H1 (cell line): ENCODE results near the gene RPN2. TPM values are rescaled to one million over a fixed set of nuclear protein-coding genes. Genes with fewer than 3 reads are reported as not detected.

Source experiments
- CTCF ChIA-PET: fragments of 300-600 bp; sonication (Branson Sonifier 250); formaldehyde crosslinking; loops from one replicate; lab custom pipeline; 2021; ENCODE audit not compliant: partially characterized antibody; lab: Charles Lee
- POLR2A ChIA-PET: fragments of 300-600 bp; sonication (Branson Sonifier 250); formaldehyde crosslinking; loops from one replicate; lab custom pipeline; 2021; ENCODE audit warnings: inconsistent platforms; ENCODE audit not compliant: partially characterized antibody; lab: Charles Lee
- DNase-seq, 2 experiments: peaks; one replicate each; pipeline versions ENCODE4 v3.0.0 to v3.0.0-alpha.2; 2010 to 2022; ENCODE audit warnings: low spot score in 2 of 2, low read depth in 1 of 2, mixed read lengths in 1 of 2
- FAIRE-seq: peaks from 2 replicates; lab custom pipeline; 2011; peaks lifted over from hg19 to GRCh38; lab: Jason Lieb, UNC
- H2AFZ ChIP-seq: 2 replicates; pipeline ENCODE4 v1.8.1; 2012; ENCODE audit warnings: low read length, inconsistent platforms
- H2AK5ac ChIP-seq: 2 replicates; pipeline ENCODE4 v1.6.1; 2013; ENCODE audit warnings: low read depth, low read length
- H2BK120ac ChIP-seq: replicated peaks from 2 replicates; pipeline ENCODE3; 2013; ENCODE audit warnings: low read depth, low read length, inconsistent platforms
- H2BK12ac ChIP-seq: 2 replicates; pipeline ENCODE4 v1.6.1; 2013; ENCODE audit warnings: low read depth, low read length
- H2BK15ac ChIP-seq: 2 replicates; pipeline ENCODE4 v1.6.1; 2013; ENCODE audit warnings: low read length
- H2BK20ac ChIP-seq: 2 replicates; pipeline ENCODE4 v1.6.1; 2013; ENCODE audit warnings: low read length
- H2BK5ac ChIP-seq: 2 replicates; pipeline ENCODE4 v1.6.1; 2013; ENCODE audit warnings: low read depth, low read length
- H3K14ac ChIP-seq: 2 replicates; pipeline ENCODE4 v1.6.1; 2013; ENCODE audit warnings: inconsistent platforms; ENCODE audit not compliant: insufficient read length
- H3K18ac ChIP-seq: 2 replicates; pipeline ENCODE4 v1.6.1; 2013; ENCODE audit warnings: low read length; ENCODE audit errors: extremely low read depth
- H3K23ac ChIP-seq: 2 replicates; pipeline ENCODE4 v1.6.1; 2013; ENCODE audit warnings: inconsistent platforms; ENCODE audit not compliant: insufficient read length
- H3K23me2 ChIP-seq: 2 replicates; pipeline ENCODE4 v1.6.1; 2013; ENCODE audit warnings: low read depth, low read length
- H3K27ac ChIP-seq: 2 replicates; pipeline ENCODE4 v1.6.1; 2011; ENCODE audit warnings: low read depth, low read length, inconsistent platforms
- H3K27me3 ChIP-seq, 4 experiments: replicated peaks in 1 of 4; 1 replicate in 1 of 4; 2 replicates in 3 of 4; pipeline versions ENCODE4 v1.6.1 to v1.8.1; 2011 to 2013; ENCODE audit warnings: low read length in 3 of 4, mild to moderate bottlenecking in 3 of 4, inconsistent platforms in 2 of 4, mixed read lengths in 2 of 4, moderate library complexity in 1 of 4; ENCODE audit not compliant: control insufficient read depth in 3 of 4, insufficient read depth in 3 of 4; ENCODE audit errors: extremely low read depth in 1 of 4
- H3K36me3 ChIP-seq, 4 experiments: 2 replicates each; pipeline versions ENCODE4 v1.6.1 to v1.8.1; 2011 to 2013; ENCODE audit warnings: mild to moderate bottlenecking in 4 of 4, low read length in 3 of 4, moderate library complexity in 2 of 4, control low read depth in 1 of 4, inconsistent platforms in 1 of 4; ENCODE audit not compliant: insufficient read depth in 4 of 4, control insufficient read depth in 2 of 4
- H3K4ac ChIP-seq: replicated peaks from 2 replicates; pipeline ENCODE3; 2013; ENCODE audit warnings: low read length, low read depth, mixed read lengths, inconsistent platforms; ENCODE audit not compliant: insufficient read length
- H3K4me1 ChIP-seq, 4 experiments: replicated peaks in 1 of 4; 1 replicate in 1 of 4; 2 replicates in 3 of 4; pipeline versions ENCODE4 v1.6.1 to v1.8.1; 2011 to 2013; ENCODE audit warnings: low read length in 3 of 4, inconsistent platforms in 2 of 4, mixed read lengths in 1 of 4; ENCODE audit not compliant: insufficient read depth in 4 of 4, control insufficient read depth in 3 of 4
- H3K4me2 ChIP-seq, 2 experiments: 2 replicates each; pipeline versions ENCODE4 v1.6.1 to v1.8.1; 2011 to 2013; ENCODE audit warnings: low read depth in 2 of 2, low read length in 2 of 2, control low read depth in 1 of 2, inconsistent platforms in 1 of 2, mild to moderate bottlenecking in 1 of 2; ENCODE audit not compliant: insufficient read depth in 1 of 2
- H3K4me3 ChIP-seq, 4 experiments: fragments of 200-600, 300-600 bp in 1 of 4; sonication (generic), shearing (Covaris generic), sonication (Bioruptor Twin) in 1 of 4; 2 replicates each; pipeline versions ENCODE4 v1.5.1 to v1.8.1; 2011 to 2016; ENCODE audit warnings: low read length in 4 of 4, low read depth in 3 of 4, control low read depth in 2 of 4, inconsistent platforms in 2 of 4, mild to moderate bottlenecking in 2 of 4, mixed read lengths in 1 of 4, moderate library complexity in 1 of 4; ENCODE audit not compliant: insufficient read depth in 2 of 4; ENCODE audit errors: extremely low read depth in 1 of 4
- H3K56ac ChIP-seq: replicated peaks from 2 replicates; pipeline ENCODE3; 2013; ENCODE audit warnings: low read depth, mild to moderate bottlenecking, mixed read lengths, low read length, inconsistent platforms; ENCODE audit not compliant: insufficient read length
- H3K79me1 ChIP-seq: 2 replicates; pipeline ENCODE4 v1.6.1; 2013; ENCODE audit warnings: low read depth, low read length, control low read depth
- H3K79me2 ChIP-seq, 2 experiments: 2 replicates each; pipeline versions ENCODE4 v1.6.1 to v1.8.1; 2012 to 2013; ENCODE audit warnings: low read length in 2 of 2, mild to moderate bottlenecking in 2 of 2, inconsistent platforms in 1 of 2; ENCODE audit not compliant: insufficient read depth in 2 of 2, control insufficient read depth in 1 of 2
- H3K9ac ChIP-seq, 4 experiments: replicated peaks in 1 of 4; 1 replicate in 1 of 4; 2 replicates in 3 of 4; pipeline versions ENCODE4 v1.6.1 to v1.8.1; 2011 to 2013; ENCODE audit warnings: low read depth in 3 of 4, low read length in 3 of 4, control low read depth in 2 of 4, mild to moderate bottlenecking in 2 of 4, moderate library complexity in 2 of 4, inconsistent platforms in 1 of 4; ENCODE audit errors: extremely low read depth in 1 of 4
- H3K9me3 ChIP-seq, 2 experiments: 2 replicates each; pipeline versions ENCODE4 v1.6.1 to v1.8.1; 2012 to 2013; ENCODE audit warnings: mild to moderate bottlenecking in 2 of 2, moderate library complexity in 2 of 2, control low read depth in 1 of 2, inconsistent platforms in 1 of 2, low read depth in 1 of 2, low read length in 1 of 2, mixed read lengths in 1 of 2; ENCODE audit not compliant: insufficient read depth in 2 of 2
- H4K20me1 ChIP-seq, 2 experiments: replicated peaks in 1 of 2; 2 replicates each; pipeline versions ENCODE3 to v1.8.1; 2011 to 2013; ENCODE audit warnings: inconsistent platforms in 2 of 2, low read length in 2 of 2, mild to moderate bottlenecking in 1 of 2; ENCODE audit not compliant: insufficient read depth in 2 of 2, control insufficient read depth in 1 of 2
- H4K5ac ChIP-seq: 2 replicates; pipeline ENCODE4 v1.6.1; 2013; ENCODE audit warnings: low read length, low read depth, mixed read lengths, inconsistent platforms; ENCODE audit not compliant: insufficient read length
- H4K8ac ChIP-seq: 2 replicates; pipeline ENCODE4 v1.8.0; 2013; ENCODE audit warnings: mild to moderate bottlenecking, moderate library complexity, low read length, inconsistent platforms; ENCODE audit not compliant: insufficient read depth; ENCODE audit errors: extremely low read depth
- H4K91ac ChIP-seq: replicated peaks from 2 replicates; pipeline ENCODE3; 2013; ENCODE audit warnings: low read length, mixed read lengths, inconsistent platforms; ENCODE audit not compliant: insufficient read length
- BCL11A ChIP-seq, 2 experiments: IDR thresholded peaks; one replicate each; pipeline ENCODE4 v1.6.1; 2011; ENCODE audit warnings: low read depth in 2 of 2, low read length in 2 of 2, mild to moderate bottlenecking in 2 of 2
- BRCA1 ChIP-seq: IDR thresholded peaks from 2 replicates; pipeline ENCODE4 v1.6.1; 2012; ENCODE audit warnings: low read depth, low read length, improper control_type of control experiment
- CBX8 ChIP-seq: fragments of 300-800, 300-1000 bp; sonication (generic); IDR thresholded peaks from 2 replicates; pipeline ENCODE4 v1.7.1; 2016; ENCODE audit warnings: low read depth, low read length, borderline replicate concordance
- CTCF ChIP-seq, 3 experiments: IDR thresholded peaks; 1 replicate in 2 of 3; 2 replicates in 1 of 3; pipeline versions ENCODE4 v1.5.1 to v1.6.1; 2011; ENCODE audit warnings: low read length in 3 of 3, mild to moderate bottlenecking in 3 of 3, inconsistent platforms in 2 of 3, low read depth in 1 of 3, moderate library complexity in 1 of 3; ENCODE audit not compliant: insufficient read depth in 1 of 3; ENCODE audit errors: control extremely low read depth in 1 of 3
- E2F6 ChIP-seq: IDR thresholded peaks from 2 replicates; pipeline ENCODE4 v1.6.1; 2012; ENCODE audit warnings: inconsistent platforms
- GABPA ChIP-seq: IDR thresholded peaks from 2 replicates; pipeline ENCODE4 v1.6.1; 2011; ENCODE audit warnings: mild to moderate bottlenecking, low read length, moderate library complexity, borderline replicate concordance; ENCODE audit not compliant: insufficient read depth
- JUN ChIP-seq: IDR thresholded peaks from 2 replicates; pipeline ENCODE4 v1.6.1; 2011; ENCODE audit warnings: low read depth, mild to moderate bottlenecking, improper control_type of control experiment, low read length
- KDM4A ChIP-seq: IDR thresholded peaks from one replicate; pipeline ENCODE4 v1.7.1; 2012; ENCODE audit warnings: low read depth, mild to moderate bottlenecking, moderate library complexity, low read length, inconsistent platforms; ENCODE audit not compliant: severe bottlenecking
- RXRA ChIP-seq: IDR thresholded peaks from 2 replicates; pipeline ENCODE4 v1.6.1; 2011; ENCODE audit warnings: low read depth, mild to moderate bottlenecking, low read length, moderate library complexity; ENCODE audit not compliant: insufficient read depth
- SAP30 ChIP-seq: fragments of 300-600 bp; sonication (generic); IDR thresholded peaks from 2 replicates; pipeline ENCODE4 v1.7.1; 2012; ENCODE audit warnings: low read length, moderate library complexity, mild to moderate bottlenecking, inconsistent platforms; ENCODE audit not compliant: insufficient read depth, insufficient replicate concordance
- TCF12 ChIP-seq: IDR thresholded peaks from 2 replicates; pipeline ENCODE4 v1.6.1; 2011; ENCODE audit warnings: low read depth, mild to moderate bottlenecking, low read length
- WGBS, 2 experiments: shearing (Covaris generic) in 1 of 2; methylation state at CpG; one replicate each; pipeline versions ENCODE4 v1.1.6 to v1.1.7; 2013 to 2015; ENCODE audit warnings: low lambda C conversion rate in 2 of 2, mixed read lengths in 2 of 2, inconsistent platforms in 1 of 2, low coverage in 1 of 2, missing lambda C conversion rate in 1 of 2; ENCODE audit not compliant: insufficient replicate concordance in 2 of 2, insufficient coverage in 1 of 2, insufficient read length in 1 of 2; ENCODE audit errors: extremely low coverage in 1 of 2, missing lambda C conversion rate in 1 of 2; 5-methylcytosine and 5-hydroxymethylcytosine counted together
- polyA plus RNA-seq, 7 experiments: library from polyadenylated mRNA; depleted of rRNA in 3 of 7; stranded (reverse) in 5 of 7; unstranded in 2 of 7; fragments of >200 nt in 5 of 7; fragments of 200-250 nt in 2 of 7; gene quantifications; 1 replicate in 5 of 7; 2 replicates in 1 of 7; 4 replicates in 1 of 7; pipeline versions ENCODE4 v1.2.1 to v1.2.3, GENCODE V29; 2011 to 2013; ENCODE audit warnings: missing spikeins in 2 of 7, mixed read lengths in 2 of 7
- total RNA-seq: library from RNA; stranded (reverse); fragmentation: NEBNext Ultra II Directional; extraction: Animal tissue kit (Norgen Biotek cat#: 25700); gene quantifications from 2 replicates; pipeline ENCODE4 v1.2.1, GENCODE V29; 2021

The RPN2 gene
- total and polyA plus RNA-seq, 2 of the 8 experiments (the other 6 are each of a cell fraction or from before 2014, with no cell fraction given): 236 to 379 TPM

- no peak for TF ChIP-seq BRCA1
- no peak for TF ChIP-seq RXRA
- TF ChIP-seq GABPA: no peak
- no peak for TF ChIP-seq SAP30
- no peak for TF ChIP-seq CTCF (IDR thresholded peaks at IDR 0.05; ENCODE audit: control extremely low read depth in 1 of 3, insufficient read depth in 1 of 3, low read depth in 1 of 3, low read length in 3 of 3)
- no peak for TF ChIP-seq JUN
- TF ChIP-seq KDM4A: no peak
- no peak for TF ChIP-seq BCL11A (IDR thresholded peaks at IDR 0.05; ENCODE audit: low read depth in 2 of 2, low read length in 2 of 2)
- TF ChIP-seq TCF12: no peak
- TF ChIP-seq E2F6: no peak
- TF ChIP-seq CBX8: no peak
- H3K27me3 ChIP-seq: no peaks in the 10 kb centered on the region
- H3K23me2 ChIP-seq: no peaks in the 10 kb centered on the region; the same call in 1 of the 2 replicates
- no peak overlapping the region for H3K4ac ChIP-seq
- H4K20me1 ChIP-seq: no peaks in the 10 kb centered on the region
- FAIRE-seq (no peak), DNase-seq (no peak)
- H2BK15ac ChIP-seq: no peak overlapping the region
- H3K36me3 ChIP-seq: no peaks in the 10 kb centered on the region
- H2AK5ac ChIP-seq: no peak overlapping the region
- H4K8ac ChIP-seq: no peak overlapping the region
- no peaks in the 10 kb centered on the region for H3K9me3 ChIP-seq
- no peaks in the 10 kb centered on the region for H3K79me2 ChIP-seq
- H3K79me1 ChIP-seq: no peaks in the 10 kb centered on the region
- no peak overlapping the region for H3K27ac ChIP-seq
- H3K56ac ChIP-seq: no peak overlapping the region
- no peak overlapping the region for H2BK120ac ChIP-seq
- no peak overlapping the region for H3K9ac ChIP-seq
- H4K91ac ChIP-seq: no peak overlapping the region
- CTCF ChIA-PET: no interaction called here
- H3K4me3 ChIP-seq: no peak overlapping the region
- H2AFZ ChIP-seq: no peak overlapping the region
- 93% methylated on average over 10 of the region's 10 CpGs; no CpG with 5 or more reads in 1 of the 2 experiments for WGBS, 2 experiments
- H3K14ac ChIP-seq: no peak overlapping the region
- H3K18ac ChIP-seq: no peak overlapping the region
- H3K4me1 ChIP-seq: no peaks in the 10 kb centered on the region
- H2BK12ac ChIP-seq: no peak overlapping the region
- no peak overlapping the region for H2BK20ac ChIP-seq
- no peak overlapping the region for H4K5ac ChIP-seq
- no peak overlapping the region for H3K23ac ChIP-seq
- POLR2A ChIA-PET: interaction anchor here (1.5 to 1.6 kb wide), 2 partner anchors 17 to 18 kb away, joined by 4 to 5 read pairs; partner anchors contain the start of genes MROH8 and RPN2
- H3K4me2 ChIP-seq: no peak overlapping the region
- no peak overlapping the region for H2BK5ac ChIP-seq
Observed at GRCh38 chr20:37160683-37161082, 18.4 kb upstream of the RPN2 start.
